ENCODE data around the gene HHAT. TPM values are rescaled to one million over a fixed set of nuclear protein-coding genes. Genes with fewer than 3 reads are reported as not detected.

The HHAT gene
- total and polyA plus RNA-seq, 2 of the 13 experiments (the other 11 are each of a cell fraction or from before 2014, with no cell fraction given) = 2.6 to 4.9 TPM

DNA sequence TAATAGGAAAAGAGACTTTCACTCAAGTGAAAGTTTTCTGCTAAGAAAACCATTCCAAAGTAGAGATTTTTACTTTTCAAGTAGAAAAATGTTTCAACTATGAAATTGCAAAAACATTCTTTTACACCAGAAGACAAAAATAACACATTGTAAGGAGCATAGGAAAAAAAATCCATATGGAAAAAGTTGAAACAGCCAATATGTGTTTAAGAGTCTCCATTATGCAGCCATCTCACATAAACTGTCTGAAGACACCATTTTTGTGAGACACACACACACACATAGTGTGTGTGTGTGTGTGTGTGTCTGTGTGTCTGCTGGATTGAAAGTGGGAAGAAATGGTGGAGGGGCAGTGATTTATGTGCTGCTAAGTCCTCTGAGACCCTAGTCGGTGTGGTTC lies 162.1 kb downstream of the HHAT start:
- Histone ChIP-seq H3K27ac (ENCODE audit: extremely low read length, insufficient read depth, low read length) (no peak overlapping the region), H3K4me1 (ENCODE audit: insufficient read depth, low read length) (no peaks in the 10 kb centered on the region), H3K79me2 (ENCODE audit: insufficient read depth, low read length) (no peaks in the 10 kb centered on the region), H3K4me3 (replicated peaks in 1 of 3; ENCODE audit: insufficient read depth in 1 of 3, low read depth in 2 of 3, low read length in 3 of 3) (no peak overlapping the region), H3K27me3 (ENCODE audit: control insufficient read depth in 1 of 2, insufficient read depth in 2 of 2, low read length in 2 of 2) (no peaks in the 10 kb centered on the region), H3K36me3 (replicated peaks in 1 of 2; ENCODE audit: control insufficient read depth in 1 of 2, insufficient read depth in 2 of 2, low read length in 2 of 2) (no peaks in the 10 kb centered on the region), H4K20me1 (ENCODE audit: insufficient read depth, low read length) (no peaks in the 10 kb centered on the region), H3K9ac (ENCODE audit: insufficient read depth, low read depth, low read length) (no peak overlapping the region), H3K9me3 (ENCODE audit: low read length) (no peaks in the 10 kb centered on the region), H2AFZ (ENCODE audit: low read length) (no peak overlapping the region), H3K4me2 (ENCODE audit: low read depth, low read length) (no peak overlapping the region)
- intact Hi-C loops (cut with micrococcal nuclease; ENCODE audit: unreplicated experiment) (no loop called here), in situ Hi-C loops (cut with HindIII; ENCODE audit: extremely low pct_ligation_motif_present, low pct_unique_long_range_greater_than_20kb) (no loop called here)
- BruUV-seq (replicated peaks) = no TSS peak
- ChIA-PET POLR2A (no interaction called here), CTCF (ENCODE audit: low intra/inter-chr PET ratio, low total read pairs) (no interaction called here)
- TF ChIP-seq EED (CRISPR knock-in tag; IDR thresholded peaks at IDR 0.05) (no peak), POGZ (CRISPR knock-in tag; IDR thresholded peaks at IDR 0.05) (no peak), THAP11 (CRISPR knock-in tag; IDR thresholded peaks at IDR 0.05) (no peak), ZNF10 (CRISPR knock-in tag; IDR thresholded peaks at IDR 0.05; ENCODE audit: borderline replicate concordance, low read depth) (no peak), ZSCAN29 (CRISPR knock-in tag; conservative IDR thresholded peaks at IDR 0.05) (no peak), ZNF710 (CRISPR knock-in tag; IDR thresholded peaks at IDR 0.05; ENCODE audit: borderline replicate concordance) (no peak), MZF1 (CRISPR knock-in tag; IDR thresholded peaks at IDR 0.05; ENCODE audit: borderline replicate concordance) (no peak), ISL2 (CRISPR knock-in tag; IDR thresholded peaks at IDR 0.05) (no peak)
- TF ChIP-seq, protein P1, sequence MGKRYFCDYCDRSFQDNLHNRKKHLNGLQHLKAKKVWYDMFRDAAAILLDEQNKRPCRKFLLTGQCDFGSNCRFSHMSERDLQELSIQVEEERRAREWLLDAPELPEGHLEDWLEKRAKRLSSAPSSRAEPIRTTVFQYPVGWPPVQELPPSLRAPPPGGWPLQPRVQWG (CRISPR knock-in tag; IDR thresholded peaks at IDR 0.05; ENCODE audit: borderline replicate concordance, low read depth) = no peak
- DNase-seq (ENCODE audit: low spot score) = no peak
- FAIRE-seq = no peak
- WGBS (ENCODE audit: low lambda C conversion rate) = no CpG with 5 or more reads among the region's 1 CpG
- no peak for ATAC-seq
